Measurements from ENCODE around the gene MGMT. TPM values are rescaled to one million over a fixed set of nuclear protein-coding genes. Genes with fewer than 3 reads are reported as not detected.

Gene MGMT
- total and polyA plus RNA-seq, 9 of the 15 experiments (the other 6 are each of a cell fraction or from before 2014, with no cell fraction given) = 0.03 to 0.29 (median 0.11) TPM; not detected in 4

GRCh38 chr10:129683519-129683918 is 216.5 kb downstream of the MGMT start:
- H3K9me3 ChIP-seq (replicated peaks; ENCODE audit: control insufficient read depth, insufficient read depth, low read depth, low read length) = no peaks in the 10 kb centered on the region
- no peak overlapping the region for H3K9ac ChIP-seq (ENCODE audit: insufficient read depth in 1 of 2, low read depth in 2 of 2, low read length in 2 of 2)
- FAIRE-seq (no peak), ATAC-seq (no peak), DNase-seq (ENCODE audit: extremely low read depth in 1 of 4, low spot score in 3 of 4) (no peak)
- H3K79me2 ChIP-seq (ENCODE audit: control insufficient read depth, insufficient read depth, low read length) = no peaks in the 10 kb centered on the region
- peaks cover 0 to 12% of the 10 kb centered on the region in 2 experiments; a peak in 2 of 5 replicates for H3K27me3 ChIP-seq (ENCODE audit: control insufficient read depth in 2 of 2, insufficient read depth in 2 of 2, low read length in 2 of 2)
- in situ Hi-C loops (cut with MboI) (no loop called here), intact Hi-C loops (cut with micrococcal nuclease) (no loop called here)
- WGBS (ENCODE audit: insufficient coverage, low coverage, missing lambda C conversion rate) = 0% methylated on average over 1 of the region's 1 CpG
- H2AFZ ChIP-seq (ENCODE audit: low read depth, low read length) = no peak overlapping the region
- no peaks in the 10 kb centered on the region for H3K36me3 ChIP-seq (ENCODE audit: control insufficient read depth, insufficient read depth, low read length)
- H3K4me1 ChIP-seq (replicated peaks in 1 of 2; ENCODE audit: control insufficient read depth in 2 of 2, insufficient read depth in 2 of 2, low read length in 2 of 2) = no peaks in the 10 kb centered on the region
- CTCF ChIA-PET (ENCODE audit: low intra/inter-chr PET ratio) = no interaction called here
- no peak overlapping the region for H3K4me3 ChIP-seq
- no peaks in the 10 kb centered on the region; the same call in 1 of the 2 replicates for H4K20me1 ChIP-seq (replicated peaks; ENCODE audit: control insufficient read depth, insufficient read depth, low read length)
- no peak overlapping the region for H3K4me2 ChIP-seq (ENCODE audit: insufficient read depth, low read length)
- no TSS peak for BruUV-seq (replicated peaks)
- POLR2A ChIA-PET = no interaction called here
- no peaks in the 10 kb centered on the region for H3K9me1 ChIP-seq (ENCODE audit: control insufficient read depth, insufficient read depth, low read length)
- no peak overlapping the region for H3K27ac ChIP-seq (ENCODE audit: extremely low read depth, low read depth, low read length)
- TF ChIP-seq ZNF830 (CRISPR knock-in tag; IDR thresholded peaks at IDR 0.05) (no peak), GTF3C2 (IDR thresholded peaks at IDR 0.05; ENCODE audit: borderline replicate concordance, extremely low read depth, insufficient read length) (no peak), SAFB2 (IDR thresholded peaks at IDR 0.05; ENCODE audit: borderline replicate concordance, low read depth, low read length, severe bottlenecking) (no peak), GABPB1 (CRISPR knock-in tag; IDR thresholded peaks at IDR 0.05) (no peak), RFX7 (CRISPR knock-in tag; IDR thresholded peaks at IDR 0.05) (no peak), KLF1 (tag; IDR thresholded peaks at IDR 0.05) (no peak), YBX1 (IDR thresholded peaks at IDR 0.05) (no peak), MEF2D (tag; conservative IDR thresholded peaks at IDR 0.05; ENCODE audit: low read depth) (no peak), ZBTB34 (CRISPR knock-in tag; IDR thresholded peaks at IDR 0.05) (no peak), AFF1 (IDR thresholded peaks at IDR 0.05; ENCODE audit: low read depth in 1 of 2, partially characterized antibody in 2 of 2) (no peak), SAFB (IDR thresholded peaks at IDR 0.05; ENCODE audit: borderline replicate concordance, low read depth, low read length) (no peak), NFE2L1 (tag; IDR thresholded peaks at IDR 0.05; ENCODE audit: borderline replicate concordance, low read depth) (no peak), NCOA1 (IDR thresholded peaks at IDR 0.05; ENCODE audit: low read depth) (no peak), TCF3 (CRISPR knock-in tag; IDR thresholded peaks at IDR 0.05) (no peak)
- TF ChIP-seq, protein P1, sequence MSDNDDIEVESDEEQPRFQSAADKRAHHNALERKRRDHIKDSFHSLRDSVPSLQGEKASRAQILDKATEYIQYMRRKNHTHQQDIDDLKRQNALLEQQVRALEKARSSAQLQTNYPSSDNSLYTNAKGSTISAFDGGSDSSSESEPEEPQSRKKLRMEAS (CRISPR knock-in tag; IDR thresholded peaks at IDR 0.05) = no peak

Data from K562 (cell line).